GM06990 (cell line): Measurements from ENCODE around the gene STXBP6.

Source experiments
- DNase-seq: peaks from one replicate; pipeline ENCODE4 v3.0.0-alpha.2; 2011; ENCODE audit not compliant: insufficient read length; ENCODE audit errors: extremely low read depth
- H3K27me3 ChIP-seq: replicated peaks from 2 replicates; pipeline ENCODE4 v1.6.0; 2011; ENCODE audit warnings: low read length; ENCODE audit not compliant: control insufficient read depth, insufficient read depth
- H3K36me3 ChIP-seq: 2 replicates; pipeline ENCODE4 v1.5.1; 2011; ENCODE audit warnings: low read length; ENCODE audit not compliant: control insufficient read depth, insufficient read depth
- H3K4me3 ChIP-seq: replicated peaks from 2 replicates; pipeline ENCODE4 v1.5.1; 2011; ENCODE audit warnings: low read depth, mild to moderate bottlenecking, control low read depth, low read length
- TF ChIP-seq, protein P1 (sequence below): IDR thresholded peaks from 2 replicates; pipeline ENCODE4 v1.5.1; 2011; ENCODE audit warnings: low read length, control low read depth, mild to moderate bottlenecking, inconsistent platforms; ENCODE audit not compliant: insufficient read depth, poor library complexity, severe bottlenecking

STXBP6 gene

DNA sequence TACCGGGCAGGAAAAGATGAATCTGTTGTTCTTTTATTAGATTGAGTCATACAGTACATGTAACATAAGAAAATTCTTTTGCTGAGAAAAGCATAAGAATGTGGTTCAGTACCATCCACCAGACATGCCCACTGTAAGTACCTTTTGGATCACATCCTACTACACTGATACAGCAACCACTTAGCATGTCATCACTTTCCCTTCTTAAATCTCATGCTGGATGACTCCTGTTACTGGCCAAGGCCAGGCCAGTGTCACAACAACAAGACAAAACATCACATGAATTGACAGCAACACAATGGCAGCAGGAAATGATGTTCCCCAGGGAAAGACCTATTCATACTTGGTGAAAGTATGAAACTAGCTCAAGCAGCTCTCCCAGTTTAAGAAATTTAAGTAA, 46.4 kb downstream of the STXBP6 start:
- H3K4me3 ChIP-seq: no peak overlapping the region
- no peaks in the 10 kb centered on the region for H3K27me3 ChIP-seq
- no peaks in the 10 kb centered on the region for H3K36me3 ChIP-seq
- no peak for DNase-seq
- TF ChIP-seq, protein P1, sequence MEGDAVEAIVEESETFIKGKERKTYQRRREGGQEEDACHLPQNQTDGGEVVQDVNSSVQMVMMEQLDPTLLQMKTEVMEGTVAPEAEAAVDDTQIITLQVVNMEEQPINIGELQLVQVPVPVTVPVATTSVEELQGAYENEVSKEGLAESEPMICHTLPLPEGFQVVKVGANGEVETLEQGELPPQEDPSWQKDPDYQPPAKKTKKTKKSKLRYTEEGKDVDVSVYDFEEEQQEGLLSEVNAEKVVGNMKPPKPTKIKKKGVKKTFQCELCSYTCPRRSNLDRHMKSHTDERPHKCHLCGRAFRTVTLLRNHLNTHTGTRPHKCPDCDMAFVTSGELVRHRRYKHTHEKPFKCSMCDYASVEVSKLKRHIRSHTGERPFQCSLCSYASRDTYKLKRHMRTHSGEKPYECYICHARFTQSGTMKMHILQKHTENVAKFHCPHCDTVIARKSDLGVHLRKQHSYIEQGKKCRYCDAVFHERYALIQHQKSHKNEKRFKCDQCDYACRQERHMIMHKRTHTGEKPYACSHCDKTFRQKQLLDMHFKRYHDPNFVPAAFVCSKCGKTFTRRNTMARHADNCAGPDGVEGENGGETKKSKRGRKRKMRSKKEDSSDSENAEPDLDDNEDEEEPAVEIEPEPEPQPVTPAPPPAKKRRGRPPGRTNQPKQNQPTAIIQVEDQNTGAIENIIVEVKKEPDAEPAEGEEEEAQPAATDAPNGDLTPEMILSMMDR: no peak

DNA sequence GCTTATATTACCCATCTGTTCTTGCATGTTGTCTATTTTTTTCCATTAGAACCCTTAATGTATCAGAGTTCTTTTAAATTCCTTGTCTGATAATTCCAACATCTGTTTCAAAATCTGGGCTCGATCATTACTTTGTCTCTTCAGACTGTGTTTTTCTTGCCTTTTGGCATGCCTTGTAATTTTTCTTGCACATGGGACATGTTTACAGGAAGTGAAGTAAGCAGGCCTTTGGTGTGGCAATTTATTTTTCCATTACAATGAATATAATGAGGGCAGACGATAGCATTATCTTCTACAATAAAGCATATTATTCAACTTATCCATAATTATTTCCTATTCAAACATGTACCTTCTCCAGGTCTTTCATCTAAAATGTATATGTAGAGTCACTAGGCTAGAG, 48.3 kb downstream of the STXBP6 start:
- H3K27me3 ChIP-seq: no peaks in the 10 kb centered on the region
- H3K4me3 ChIP-seq: no peak overlapping the region
- TF ChIP-seq, protein P1: no peak
- no peaks in the 10 kb centered on the region for H3K36me3 ChIP-seq
- DNase-seq: no peak

- DNase-seq: no peak
- TF ChIP-seq, protein P1: no peak
- Histone ChIP-seq H3K27me3 (no peaks in the 10 kb centered on the region), H3K36me3 (no peaks in the 10 kb centered on the region), H3K4me3 (no peak overlapping the region)
Observed at GRCh38 chr14:25001156-25001555, 48.8 kb downstream of the STXBP6 start.

DNA sequence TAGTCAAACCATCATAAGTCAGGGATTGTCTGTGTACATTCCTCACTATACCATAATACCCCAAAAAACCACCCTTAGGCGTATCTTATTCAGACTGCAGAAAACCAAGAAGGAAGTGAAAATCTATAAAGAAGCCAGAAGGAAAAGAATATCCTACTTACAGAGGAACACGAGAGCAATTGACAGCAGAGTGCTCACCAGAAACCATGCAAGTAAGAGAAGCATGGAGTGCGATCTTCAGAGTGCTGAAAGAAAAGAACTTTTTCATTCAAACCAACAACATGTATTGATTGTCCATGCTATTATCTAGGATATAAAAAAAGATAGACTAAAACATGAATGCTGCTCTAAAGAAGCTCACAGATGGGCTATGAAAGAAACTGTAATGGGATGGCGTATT, 50.8 kb downstream of the STXBP6 start:
- H3K27me3 ChIP-seq: no peaks in the 10 kb centered on the region
- TF ChIP-seq, protein P1: no peak
- no peak overlapping the region for H3K4me3 ChIP-seq
- no peak for DNase-seq
- H3K36me3 ChIP-seq: no peaks in the 10 kb centered on the region

DNA sequence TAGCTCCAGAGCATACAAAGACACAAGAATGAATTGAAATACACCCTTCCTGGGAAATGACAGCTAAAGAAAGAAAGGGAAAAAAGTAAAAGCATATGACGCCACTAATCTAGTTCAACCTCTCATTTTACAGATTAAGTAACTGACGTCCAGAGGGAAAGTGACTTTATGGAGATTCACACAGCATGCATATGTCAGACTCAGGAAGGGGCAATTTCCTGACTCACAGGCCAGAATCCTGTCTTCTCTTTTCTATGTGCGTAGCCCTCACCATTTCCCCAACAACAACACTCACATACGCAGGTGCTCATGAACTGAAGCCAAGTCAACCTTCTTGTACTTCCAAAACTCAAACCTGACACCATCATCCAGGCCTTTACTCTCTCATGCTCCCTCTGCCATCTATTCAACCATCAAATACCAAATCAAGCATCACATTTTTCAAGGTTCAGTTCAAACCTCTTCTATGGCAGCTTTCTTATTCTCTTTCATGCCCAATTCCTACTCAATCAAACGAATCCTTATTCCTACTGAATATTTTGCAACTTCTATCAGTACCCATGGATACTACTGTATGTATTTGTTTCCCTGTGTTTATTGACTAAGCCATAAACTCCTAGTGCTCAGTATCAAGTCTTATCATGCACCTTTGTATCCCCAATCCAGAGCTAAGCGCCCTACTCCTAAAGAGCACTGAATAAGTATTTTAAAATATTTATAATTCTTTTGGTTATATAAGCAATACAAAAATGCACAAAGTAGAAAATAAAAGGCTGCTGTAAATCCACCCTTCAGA, 52.8 kb downstream of the STXBP6 start:
- TF ChIP-seq, protein P1: no peak
- no peaks in the 10 kb centered on the region; the same call in 1 of the 2 replicates for H3K27me3 ChIP-seq
- no peak for DNase-seq
- H3K4me3 ChIP-seq: no peak overlapping the region
- no peaks in the 10 kb centered on the region for H3K36me3 ChIP-seq
